Lung (tissue), 12 donors: ENCODE measurements around the gene VDR. TPM values are rescaled to one million over a fixed set of nuclear protein-coding genes. Genes with fewer than 3 reads are reported as not detected.
A peak's percentile ranks its signal among the peaks of the same experiment; 100 is the strongest.

Experiments
- ATAC-seq: fragments of 200-7000 bp; cut with Tn5 transposase; one replicate; pipeline ENCODE4 v1.9.1; 2020; ENCODE audit warnings: moderate number of reproducible peaks; ENCODE audit not compliant: insufficient read depth, low FRiP score
- DNase-seq, 3 donors: peaks; one replicate each; pipeline ENCODE4 v3.0.0-alpha.2; 2013 to 2017
- H3K27ac ChIP-seq, 2 donors: one replicate each; pipeline ENCODE4 v1.5.1; 2013; ENCODE audit warnings: mild to moderate bottlenecking in 2 of 2, moderate library complexity in 2 of 2, control low read depth in 1 of 2, inconsistent platforms in 1 of 2, low read depth in 1 of 2, low read length in 1 of 2
- H3K27me3 ChIP-seq, 3 donors: one replicate each; pipeline ENCODE4 v1.5.1; 2013; ENCODE audit warnings: low read length in 2 of 3; ENCODE audit not compliant: control insufficient read depth in 3 of 3, insufficient read depth in 3 of 3
- H3K36me3 ChIP-seq, 4 donors: one replicate each; pipeline ENCODE4 v1.5.1; 2013; ENCODE audit warnings: low read length in 4 of 4, mild to moderate bottlenecking in 1 of 4, moderate library complexity in 1 of 4; ENCODE audit not compliant: control insufficient read depth in 4 of 4, insufficient read depth in 4 of 4
- H3K4me1 ChIP-seq, 5 donors: one replicate each; pipeline ENCODE4 v1.5.1; 2013; ENCODE audit warnings: low read length in 5 of 5, mild to moderate bottlenecking in 2 of 5, moderate library complexity in 1 of 5; ENCODE audit not compliant: control insufficient read depth in 5 of 5, insufficient read depth in 5 of 5
- H3K4me3 ChIP-seq: one replicate; pipeline ENCODE4 v1.5.1; 2013; ENCODE audit warnings: mild to moderate bottlenecking, control low read depth, moderate library complexity
- H3K9ac ChIP-seq, 2 donors: one replicate each; pipeline ENCODE4 v1.5.1; 2013; ENCODE audit warnings: low read length in 2 of 2, control low read depth in 1 of 2; ENCODE audit not compliant: insufficient read depth in 1 of 2
- H3K9me3 ChIP-seq, 4 donors: one replicate each; pipeline ENCODE4 v1.5.1; 2013; ENCODE audit warnings: low read length in 3 of 4, mild to moderate bottlenecking in 1 of 4, moderate library complexity in 1 of 4; ENCODE audit not compliant: control insufficient read depth in 4 of 4, insufficient read depth in 3 of 4
- WGBS, 2 donors: extraction: QIAGEN DNeasy Blood & Tissue Kit; methylation state at CpG; one replicate each; pipeline ENCODE4 v1.1.7; 2013; 5-methylcytosine and 5-hydroxymethylcytosine counted together
- polyA plus RNA-seq, 2 donors: library from polyadenylated mRNA; stranded (reverse); fragments of 200-250 nt; gene quantifications; one replicate each; pipeline ENCODE4 v1.2.1, GENCODE V29; 2013
- total RNA-seq, 2 donors: library from RNA; depleted of rRNA in 1 of 2; stranded (reverse); fragments of >200 nt in 1 of 2; gene quantifications; one replicate each; pipeline ENCODE4 v1.2.1, GENCODE V29; 2014 to 2021
- TF ChIP-seq, protein P1 (sequence below): IDR thresholded peaks from 2 replicates; pipeline ENCODE4 v1.5.1; 2012; ENCODE audit warnings: mild to moderate bottlenecking; ENCODE audit errors: control extremely low read depth, extremely low read depth
- donor health status: control.
- donor health status: control.
- donor health status: Bipolar disorder and iron deficiency.
- donor health status: healthy.
- donor health status: DM: yes; HTN: yes; CAD: no.

VDR gene
- total and polyA plus RNA-seq, 4 donors = 4.4 to 27.4 (median 14.3) TPM

DNA sequence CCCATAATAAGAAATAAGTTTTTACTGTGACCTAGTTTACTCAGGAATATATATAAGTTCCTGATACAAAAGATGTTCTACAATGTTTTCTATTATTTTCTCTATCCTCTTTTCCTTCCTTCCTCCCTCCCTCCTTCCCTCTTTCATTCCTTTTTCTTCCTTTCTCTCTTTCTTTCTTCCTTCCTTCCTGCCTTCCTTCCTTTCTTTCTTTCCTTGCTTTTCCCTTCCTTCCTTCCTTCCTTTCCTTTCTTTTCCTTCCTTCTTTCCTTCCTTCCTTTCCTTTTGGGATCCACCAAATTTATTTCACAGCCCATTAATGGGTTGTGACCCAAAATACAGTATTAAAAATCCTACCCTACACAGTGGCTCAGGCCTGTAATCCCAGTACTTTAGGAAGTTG lies 3.9 kb upstream of the VDR start:
- H3K9me3 ChIP-seq = no peaks in the 10 kb centered on the region
- TF ChIP-seq, protein P1, sequence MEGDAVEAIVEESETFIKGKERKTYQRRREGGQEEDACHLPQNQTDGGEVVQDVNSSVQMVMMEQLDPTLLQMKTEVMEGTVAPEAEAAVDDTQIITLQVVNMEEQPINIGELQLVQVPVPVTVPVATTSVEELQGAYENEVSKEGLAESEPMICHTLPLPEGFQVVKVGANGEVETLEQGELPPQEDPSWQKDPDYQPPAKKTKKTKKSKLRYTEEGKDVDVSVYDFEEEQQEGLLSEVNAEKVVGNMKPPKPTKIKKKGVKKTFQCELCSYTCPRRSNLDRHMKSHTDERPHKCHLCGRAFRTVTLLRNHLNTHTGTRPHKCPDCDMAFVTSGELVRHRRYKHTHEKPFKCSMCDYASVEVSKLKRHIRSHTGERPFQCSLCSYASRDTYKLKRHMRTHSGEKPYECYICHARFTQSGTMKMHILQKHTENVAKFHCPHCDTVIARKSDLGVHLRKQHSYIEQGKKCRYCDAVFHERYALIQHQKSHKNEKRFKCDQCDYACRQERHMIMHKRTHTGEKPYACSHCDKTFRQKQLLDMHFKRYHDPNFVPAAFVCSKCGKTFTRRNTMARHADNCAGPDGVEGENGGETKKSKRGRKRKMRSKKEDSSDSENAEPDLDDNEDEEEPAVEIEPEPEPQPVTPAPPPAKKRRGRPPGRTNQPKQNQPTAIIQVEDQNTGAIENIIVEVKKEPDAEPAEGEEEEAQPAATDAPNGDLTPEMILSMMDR = no peak
- peaks cover 0 to 36% (median 30%) of the 10 kb centered on the region in 3 donors for H3K27me3 ChIP-seq
- ATAC-seq (no peak), DNase-seq (no peak)
- H3K36me3 ChIP-seq = no peaks in the 10 kb centered on the region
- no peak overlapping the region for H3K4me3 ChIP-seq
- no peak overlapping the region for H3K27ac ChIP-seq
- no peak overlapping the region for H3K9ac ChIP-seq
- H3K4me1 ChIP-seq = peaks cover 0 to 8% (median 5%) of the 10 kb centered on the region in 5 donors

DNA sequence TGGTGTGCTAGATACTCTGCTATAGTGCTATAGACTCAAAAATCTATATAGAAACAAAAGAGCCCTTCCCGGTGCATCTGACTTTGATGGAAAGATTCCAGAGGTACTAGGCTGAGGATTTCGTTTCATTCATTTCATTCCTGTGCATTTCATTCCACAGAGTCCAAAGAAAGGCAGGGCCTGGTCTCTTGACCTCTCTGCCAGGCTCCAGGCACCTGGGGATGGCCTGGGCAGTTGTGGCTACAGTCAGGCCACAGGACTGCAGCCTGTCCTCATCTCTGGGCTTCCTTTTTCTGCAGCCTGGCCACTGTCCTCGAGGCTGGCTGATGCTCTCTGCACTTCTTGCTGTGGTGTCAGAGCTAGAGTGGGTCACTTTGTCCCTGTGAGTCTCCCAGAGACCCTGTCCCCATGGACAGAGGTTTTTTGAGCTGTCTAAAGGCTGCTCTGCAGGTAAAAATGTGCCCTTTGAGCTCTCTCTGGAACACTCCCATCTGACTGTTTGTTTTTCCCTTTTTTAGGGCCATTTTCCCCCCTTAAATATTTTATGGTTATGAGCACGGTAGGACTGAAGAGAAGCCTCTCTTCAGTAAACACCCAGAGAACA lies 3.2 kb upstream of the VDR start:
- no peak overlapping the region for H3K27ac ChIP-seq
- no peak overlapping the region for H3K9ac ChIP-seq
- H3K4me1 ChIP-seq = peaks cover 0 to 12% (median 5%) of the 10 kb centered on the region in 5 donors
- no peak for ATAC-seq
- TF ChIP-seq, protein P1 = no peak
- WGBS, 2 donors = 67 to 69% methylated on average over 4 of the region's 4 CpGs
- no peaks in the 10 kb centered on the region for H3K9me3 ChIP-seq
- peaks cover 0 to 40% (median 31%) of the 10 kb centered on the region in 3 donors for H3K27me3 ChIP-seq
- H3K4me3 ChIP-seq = no peak overlapping the region
- H3K36me3 ChIP-seq = no peaks in the 10 kb centered on the region
- no peak for DNase-seq

DNA sequence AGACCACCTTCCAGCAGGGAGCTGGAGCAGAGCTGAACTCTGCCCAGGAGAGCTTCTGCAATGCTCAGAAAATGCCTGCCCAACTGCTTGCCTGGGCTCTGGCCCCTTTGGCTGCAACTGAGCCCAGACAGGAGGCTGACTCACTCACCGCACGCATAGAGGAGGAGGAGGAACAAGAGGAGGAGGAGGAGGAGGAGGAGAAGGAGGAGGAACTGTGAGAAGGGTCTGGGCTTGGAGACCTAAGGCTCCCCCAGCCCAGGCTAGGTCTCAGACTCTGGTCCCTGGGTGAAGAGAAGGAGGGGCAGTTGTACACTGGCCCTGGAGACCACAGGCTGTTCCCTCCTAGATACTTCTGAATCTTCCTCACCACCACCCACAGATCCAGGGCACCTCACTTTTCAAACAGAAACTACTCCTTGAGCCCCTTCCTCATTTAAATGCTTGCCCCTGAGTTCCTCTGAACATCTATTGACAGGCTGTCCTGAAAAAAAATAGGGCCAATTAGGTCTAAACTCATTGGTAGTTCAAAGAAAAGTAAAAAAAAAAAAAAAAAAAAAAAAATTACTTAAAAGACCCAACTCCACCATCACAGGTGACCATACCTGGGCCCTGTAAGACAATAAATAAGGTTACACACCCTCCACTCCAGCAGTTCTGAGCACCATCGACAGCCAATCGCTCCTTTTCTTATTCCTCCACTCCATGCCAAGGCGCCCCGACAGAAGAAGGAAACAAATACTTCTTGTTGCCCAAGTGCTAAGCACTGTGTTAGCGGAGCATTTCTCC lies 674 bp downstream of the VDR start:
- peak overlapping the region; percentile 30 for H3K4me3 ChIP-seq
- H3K27ac ChIP-seq = peak overlapping the region in 1 of 2 donors; percentile 80
- no peaks in the 10 kb centered on the region for H3K9me3 ChIP-seq
- no peak overlapping the region for H3K9ac ChIP-seq
- peaks cover 0 to 35% (median 0%) of the 10 kb centered on the region in 5 donors for H3K4me1 ChIP-seq
- TF ChIP-seq, protein P1 = no peak
- H3K36me3 ChIP-seq = no peaks in the 10 kb centered on the region
- WGBS, 2 donors = 1 to 6% methylated on average over 7 of the region's 7 CpGs
- ATAC-seq (peak; percentile 34), DNase-seq (no peak)
- H3K27me3 ChIP-seq = peaks cover 0 to 40% (median 31%) of the 10 kb centered on the region in 3 donors
